GM23248 (cell line): Measurements from ENCODE around the gene SCG5. TPM values are rescaled to one million over a fixed set of nuclear protein-coding genes. Genes with fewer than 3 reads are reported as not detected.
"Not testable (repeated sequence)": the region's sequence is repeated elsewhere in the genome, so short reads cannot be mapped to it uniquely, and the experiment has no call there.

Source experiments
- DNase-seq: peaks from one replicate; pipeline ENCODE4 v3.0.0-alpha.2; 2015
- H2AFZ ChIP-seq: fragments of 200-600 bp; sonication (generic); 2 replicates; pipeline ENCODE4 v1.6.1; 2016; ENCODE audit warnings: antibody characterized with exemption
- H3F3A ChIP-seq: fragments of 200-600 bp; sonication (generic); 2 replicates; pipeline ENCODE4 v1.6.1; 2016; ENCODE audit warnings: mild to moderate bottlenecking, antibody characterized with exemption, mixed run types; ENCODE audit not compliant: insufficient read depth
- H3K27ac ChIP-seq: fragments of 200-600 bp; sonication (generic); 2 replicates; pipeline ENCODE4 v1.5.1; 2016; ENCODE audit warnings: mild to moderate bottlenecking
- H3K27me3 ChIP-seq: fragments of 200-600 bp; sonication (generic); replicated peaks from 2 replicates; pipeline ENCODE4 v1.6.1; 2016; ENCODE audit warnings: mild to moderate bottlenecking; ENCODE audit not compliant: insufficient read depth
- H3K36me3 ChIP-seq: fragments of 200-600 bp; sonication (generic); 2 replicates; pipeline ENCODE4 v1.6.1; 2016; ENCODE audit warnings: low read depth, mild to moderate bottlenecking
- H3K4me1 ChIP-seq: fragments of 200-600 bp; sonication (generic); 2 replicates; pipeline ENCODE4 v1.6.1; 2016; ENCODE audit warnings: mild to moderate bottlenecking; ENCODE audit not compliant: insufficient read depth
- H3K4me2 ChIP-seq: fragments of 200-600 bp; sonication (generic); one replicate; pipeline ENCODE4 v1.6.1; 2016; ENCODE audit warnings: mild to moderate bottlenecking; ENCODE audit not compliant: unreplicated experiment
- H3K4me3 ChIP-seq: fragments of 200-600 bp; sonication (generic); 2 replicates; pipeline ENCODE4 v1.5.1; 2016; ENCODE audit warnings: mild to moderate bottlenecking
- H3K79me2 ChIP-seq: fragments of 200-600 bp; sonication (generic); 2 replicates; pipeline ENCODE4 v1.6.1; 2016; ENCODE audit warnings: mild to moderate bottlenecking; ENCODE audit not compliant: insufficient read depth
- H3K9ac ChIP-seq: fragments of 200-600 bp; sonication (generic); 2 replicates; pipeline ENCODE4 v1.6.1; 2016; ENCODE audit warnings: mild to moderate bottlenecking
- H3K9me2 ChIP-seq: fragments of 200-600 bp; sonication (generic); 2 replicates; pipeline ENCODE4 v1.6.1; 2016; ENCODE audit warnings: mixed run types, mild to moderate bottlenecking, moderate library complexity; ENCODE audit not compliant: insufficient read depth
- H3K9me3 ChIP-seq: fragments of 200-600 bp; sonication (generic); one replicate; pipeline ENCODE4 v1.6.1; 2017; ENCODE audit warnings: low read depth
- H4K20me1 ChIP-seq: fragments of 200-600 bp; sonication (generic); 2 replicates; pipeline ENCODE4 v1.6.0; 2016; ENCODE audit not compliant: insufficient read depth
- EZH2 ChIP-seq: fragments of 200-600 bp; sonication (generic); IDR thresholded peaks from 2 replicates; pipeline ENCODE4 v1.6.1; 2018; ENCODE audit warnings: antibody characterized with exemption, mild to moderate bottlenecking; ENCODE audit not compliant: insufficient read depth, poor library complexity, severe bottlenecking
- EZH2phosphoT487 ChIP-seq: fragments of 200-600 bp; sonication (generic); IDR thresholded peaks from 2 replicates; pipeline ENCODE4 v1.6.1; 2018; ENCODE audit warnings: antibody characterized with exemption, moderate library complexity, mild to moderate bottlenecking, low read depth; ENCODE audit not compliant: insufficient read depth
- WGBS, 2 experiments: methylation state at CpG; one replicate each; pipeline ENCODE4 v1.1.6; 2015 to 2017; ENCODE audit warnings: low lambda C conversion rate in 2 of 2, low coverage in 1 of 2; ENCODE audit errors: missing lambda C conversion rate in 2 of 2; 5-methylcytosine and 5-hydroxymethylcytosine counted together
- in situ Hi-C: fragments of 300-500 bp; cut with MboI; formaldehyde crosslinking; loops from 2 replicates; pipeline ENCODE4 v1.15.0; 2020
- polyA plus RNA-seq: library from polyadenylated mRNA; unstranded; fragments of >200 nt; fragmentation: Nextera tagmentation; extraction: Ambion mirVana; gene quantifications from 2 replicates; pipeline ENCODE4 v1.2.1, GENCODE V29; 2016
- total RNA-seq: library from RNA; depleted of rRNA; stranded (reverse); fragments of >200 nt; shearing (Covaris generic); gene quantifications from 2 replicates; pipeline ENCODE4 v1.2.3, GENCODE V29; 2014; rRNA removed

SCG5 gene, protein sequence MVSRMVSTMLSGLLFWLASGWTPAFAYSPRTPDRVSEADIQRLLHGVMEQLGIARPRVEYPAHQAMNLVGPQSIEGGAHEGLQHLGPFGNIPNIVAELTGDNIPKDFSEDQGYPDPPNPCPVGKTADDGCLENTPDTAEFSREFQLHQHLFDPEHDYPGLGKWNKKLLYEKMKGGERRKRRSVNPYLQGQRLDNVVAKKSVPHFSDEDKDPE
- total RNA-seq (16.2 and 26.1 TPM in 2 replicates), polyA plus RNA-seq (19.5 and 20.5 TPM in 2 replicates)

DNA sequence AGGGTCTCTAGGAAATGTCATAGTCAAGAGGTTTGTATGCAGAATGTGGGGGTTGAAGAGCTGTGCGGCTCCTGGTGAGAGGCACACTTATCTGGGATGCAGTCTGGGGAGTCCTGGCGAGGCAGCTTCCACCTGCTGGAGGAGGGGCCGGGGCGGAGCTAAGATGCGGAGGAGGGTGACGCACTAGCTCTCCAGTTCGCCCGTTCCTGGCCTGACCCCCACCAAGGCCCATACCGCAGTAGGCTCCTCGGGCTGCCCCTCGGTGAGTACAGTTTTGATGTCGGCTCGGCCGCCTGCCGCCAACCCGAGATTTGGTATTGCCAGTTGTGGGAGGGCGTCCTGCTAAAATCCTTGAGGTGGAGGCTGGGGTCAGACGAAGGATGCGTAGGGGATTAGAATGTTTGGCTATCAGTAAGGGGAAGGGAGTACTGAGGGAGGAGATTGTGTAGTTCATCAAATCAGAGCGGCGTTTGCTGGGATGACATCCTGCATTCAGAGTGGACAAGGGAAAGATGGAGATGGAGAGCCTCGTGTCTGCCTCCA, at the start of gene SCG5:
Gene SCG5 (plus strand): TSS at position 194 of the 543 bp plus-strand sequence. CDS start 1,883 bp downstream, outside the sequence.
- no peak for TF ChIP-seq EZH2phosphoT487
- no peak for TF ChIP-seq EZH2
- in situ Hi-C loops, result no loop called here
- no peaks in the 10 kb centered on the region for H3K9me3 ChIP-seq

DNA sequence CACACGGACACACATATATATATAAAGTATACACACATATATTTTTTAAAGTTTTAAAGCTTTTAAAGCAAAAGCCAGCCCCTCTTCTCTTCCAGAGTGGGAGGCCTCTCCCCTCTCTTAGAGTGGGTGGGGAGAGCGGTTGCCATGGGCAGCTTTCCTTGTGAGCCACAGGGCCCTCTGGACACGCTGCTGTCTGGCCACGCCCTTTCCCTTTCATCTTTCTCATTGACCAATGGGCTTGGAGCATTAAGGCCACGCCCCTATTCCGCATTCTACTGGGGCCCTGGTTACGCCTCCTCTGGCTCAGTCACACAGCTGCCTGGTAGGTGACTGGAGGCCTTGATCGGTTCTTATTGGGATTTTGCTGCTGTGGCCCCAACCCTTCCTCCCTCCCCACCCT, 48.4 kb upstream of the SCG5 start, which contains the start of gene GOLGA8N:
Gene GOLGA8N (plus strand): TSS at position 306 of the 400 bp plus-strand sequence.
- H3K4me3 ChIP-seq, DNase-seq, H4K20me1 ChIP-seq, in situ Hi-C loops, H3K27me3 ChIP-seq, H3K27ac ChIP-seq, H3K36me3 ChIP-seq, H3K4me2 ChIP-seq, H3K9me2 ChIP-seq, H3K9ac ChIP-seq, H3F3A ChIP-seq, H2AFZ ChIP-seq, H3K79me2 ChIP-seq, H3K4me1 ChIP-seq, H3K9me3 ChIP-seq: not testable (repeated sequence)
- WGBS, 2 experiments, result 66 to 69% methylated on average over 5 to 7 of the region's 8 CpGs

More for the DNA sequence above, at the start of gene SCG5:
- Histone ChIP-seq H3K27me3 (no peaks in the 10 kb centered on the region), H2AFZ (0 out of 2 replicates have a peak within 1 kb of the TSS, but pooled peaks have one; percentile 26), H3K36me3 (peaks cover 9% of the 10 kb centered on the region; the same call in 1 of the 2 replicates), H3K4me2 (no peak within 1 kb of the TSS), H3K27ac (no peak within 1 kb of the TSS), H3K4me3 (no peak within 1 kb of the TSS), H3F3A (peaks cover 6% of the 10 kb centered on the region), H3K79me2 (no peaks in the 10 kb centered on the region), H3K9ac (no peak within 1 kb of the TSS), H3K9me2 (no peaks in the 10 kb centered on the region), H3K4me1 (no peaks in the 10 kb centered on the region; the same call in 1 of the 2 replicates), H4K20me1 (no peaks in the 10 kb centered on the region)
- 48 to 51% methylated on average over 22 of the region's 22 CpGs for WGBS, 2 experiments
- DNase-seq, result no peak

DNA sequence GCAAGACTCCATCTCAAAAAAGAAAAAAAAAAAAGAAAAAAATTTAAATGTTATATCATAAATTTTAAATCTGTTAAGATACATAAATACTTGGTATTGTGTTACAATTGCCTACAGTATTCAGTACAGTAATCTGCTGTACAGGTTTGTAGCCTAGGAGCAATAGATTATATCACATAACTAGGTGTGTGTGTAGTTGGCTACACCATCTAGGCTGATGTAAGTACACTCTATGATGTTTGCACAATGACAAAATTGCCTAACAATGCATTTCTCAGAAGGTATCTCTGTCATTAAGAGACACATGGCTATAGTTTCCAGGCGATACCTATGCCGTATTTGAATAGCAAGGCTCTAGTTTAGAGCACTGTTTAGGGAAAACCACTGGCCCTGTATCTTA, 32.0 kb upstream of the SCG5 start:
- H3K4me2 ChIP-seq, H3K36me3 ChIP-seq, H4K20me1 ChIP-seq, H3K4me3 ChIP-seq, H3K9me3 ChIP-seq, H3K4me1 ChIP-seq, H3K9ac ChIP-seq, H3K9me2 ChIP-seq, H3K79me2 ChIP-seq, H3K27me3 ChIP-seq, DNase-seq, H3F3A ChIP-seq, H3K27ac ChIP-seq, H2AFZ ChIP-seq: not testable (repeated sequence)
- WGBS, 2 experiments, result 100% methylated on average over 2 of the region's 2 CpGs
- in situ Hi-C loops, result loop anchor here (25.0 kb wide), 1 partner anchor 1972 kb away; the partner anchor contains the start of gene ARHGAP11B

DNA sequence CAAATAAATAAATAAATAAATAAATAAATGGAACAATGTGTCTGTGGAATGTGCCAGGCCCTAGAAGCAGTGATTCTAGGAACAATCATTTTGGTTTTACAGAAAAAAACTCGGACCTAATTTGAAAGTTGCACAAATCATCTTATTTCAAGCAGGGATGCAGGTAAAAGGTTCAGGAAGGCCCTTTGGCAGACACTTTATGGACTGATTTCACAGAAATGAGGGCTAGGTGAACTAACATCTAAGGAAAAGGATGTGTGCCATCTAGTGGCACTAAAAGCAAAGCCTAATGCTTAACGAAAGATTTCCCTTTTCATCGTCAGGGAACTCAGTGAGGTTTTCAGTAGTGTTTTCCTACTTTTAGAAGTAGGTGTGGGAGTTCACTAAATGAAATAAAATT, 30.8 kb upstream of the SCG5 start:
- H3K9me3 ChIP-seq, H4K20me1 ChIP-seq, H3F3A ChIP-seq, H2AFZ ChIP-seq, H3K9me2 ChIP-seq, H3K27ac ChIP-seq, H3K4me2 ChIP-seq, H3K4me3 ChIP-seq, H3K9ac ChIP-seq, H3K36me3 ChIP-seq, H3K79me2 ChIP-seq, H3K4me1 ChIP-seq, H3K27me3 ChIP-seq: not testable (repeated sequence)
- 0 to 6% methylated on average over 1 to 3 of the region's 3 CpGs for WGBS, 2 experiments
- peak; percentile 66 for DNase-seq
- in situ Hi-C loops, result loop anchor here (25.0 kb wide), 1 partner anchor 1973 kb away; the partner anchor contains the start of gene ARHGAP11B

DNA sequence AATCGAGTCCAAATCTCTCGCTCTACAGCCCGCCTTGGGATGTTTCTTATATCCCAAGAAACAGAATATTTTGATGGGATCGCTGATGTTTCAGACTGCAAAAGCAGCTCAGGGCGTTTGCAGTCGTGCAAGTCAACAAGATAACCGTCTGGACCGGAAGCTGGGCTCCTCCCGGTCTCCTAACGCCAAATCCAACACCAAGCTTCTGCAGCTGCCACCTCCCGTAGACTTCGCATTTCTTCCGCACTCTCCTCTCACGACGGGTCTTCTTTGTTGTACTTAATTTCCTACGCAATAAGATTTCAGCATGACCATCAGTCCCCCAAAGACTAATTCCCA, 26.8 kb upstream of the SCG5 start:
- H2AFZ ChIP-seq, result peak overlapping the region; percentile 84
- not testable (repeated sequence) for H3K27me3 ChIP-seq, H3K4me1 ChIP-seq, H3K9me3 ChIP-seq, H4K20me1 ChIP-seq, H3K9me2 ChIP-seq, H3K36me3 ChIP-seq
- H3K4me2 ChIP-seq, result peak overlapping the region; percentile 80
- H3K27ac ChIP-seq, result peak overlapping the region; percentile 84
- in situ Hi-C loops, result loop anchor here (25.0 kb wide), 1 partner anchor 1977 kb away; the partner anchor contains the start of gene ARHGAP11B
- H3K9ac ChIP-seq, result peak overlapping the region; percentile 93
- peaks cover 45% of the 10 kb centered on the region for H3K79me2 ChIP-seq
- DNase-seq, result peak; percentile 56
- WGBS, 2 experiments, result 0 to 1% methylated on average over 13 of the region's 16 CpGs
- H3K4me3 ChIP-seq, result peak overlapping the region; percentile 96
- peaks cover 15% of the 10 kb centered on the region for H3F3A ChIP-seq

DNA sequence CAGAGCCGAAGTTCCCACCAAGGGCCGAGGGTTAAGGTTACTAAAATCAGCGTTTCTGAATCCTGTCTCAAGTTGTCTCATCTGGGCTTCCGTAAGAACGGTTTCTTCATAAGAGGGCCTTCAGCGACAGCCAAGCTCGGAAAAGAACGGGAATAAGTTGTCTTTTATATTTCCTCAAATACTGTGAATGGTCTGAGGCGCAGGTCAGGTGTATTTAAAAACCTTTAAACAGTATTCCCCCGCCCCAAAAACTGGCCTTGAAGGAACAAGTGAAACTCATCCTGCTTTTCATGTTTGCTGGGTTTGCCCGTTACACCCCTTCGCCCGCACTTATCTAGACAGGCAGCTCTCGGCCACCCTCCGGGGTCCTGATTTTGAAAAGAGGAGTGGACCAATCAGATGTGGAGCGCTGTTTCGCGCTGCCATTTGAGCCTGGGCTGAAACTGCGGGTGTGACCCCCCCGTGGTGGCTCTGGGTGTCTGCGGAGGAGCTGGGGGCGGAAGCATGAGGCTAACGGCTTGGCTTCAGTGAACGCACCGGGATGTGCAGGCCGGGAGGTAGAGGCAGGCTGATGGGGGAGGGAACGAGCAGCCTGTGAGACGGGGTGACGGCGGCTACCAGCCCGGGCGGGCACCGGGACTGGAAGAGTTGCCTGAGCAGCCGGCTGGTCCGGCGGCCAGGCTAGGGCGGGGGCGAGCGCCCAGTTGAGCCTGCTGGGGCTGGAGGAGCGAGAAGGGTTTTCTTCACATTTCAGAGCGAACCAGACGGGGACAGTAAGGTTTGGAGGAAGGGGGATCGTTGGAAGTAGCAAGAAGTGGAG, 26.2 kb upstream of the SCG5 start, which contains the start of gene ARHGAP11A:
Gene ARHGAP11A (plus strand): TSS at position 454 of the 820 bp plus-strand sequence. CDS start 708 bp downstream, outside the sequence.
- not testable (repeated sequence) for H3K36me3 ChIP-seq, H3K4me1 ChIP-seq, H3K27me3 ChIP-seq, H3K9me3 ChIP-seq, H4K20me1 ChIP-seq, H3K9me2 ChIP-seq
- peak within 1 kb of the TSS; percentile 93 for H3K27ac ChIP-seq
- peaks cover 15% of the 10 kb centered on the region for H3F3A ChIP-seq
- peak within 1 kb of the TSS; percentile 90 for H3K4me2 ChIP-seq
- peak within 1 kb of the TSS; percentile 96 for H3K4me3 ChIP-seq
- H2AFZ ChIP-seq, result peak within 1 kb of the TSS; percentile 84
- peak; percentile 69 for DNase-seq
- in situ Hi-C loops, result loop anchor here (25.0 kb wide), 1 partner anchor 1978 kb away; the partner anchor contains the start of gene ARHGAP11B
- 1% methylated on average over 31 of the region's 43 CpGs for WGBS, 2 experiments
- H3K9ac ChIP-seq, result peak within 1 kb of the TSS; percentile 93
- H3K79me2 ChIP-seq, result peaks cover 51% of the 10 kb centered on the region
